Measurements from ENCODE around the gene CDC27.
"Not testable (repeated sequence)": the region's sequence is repeated elsewhere in the genome, so short reads cannot be mapped to it uniquely, and the experiment has no call there.

Gene CDC27, protein sequence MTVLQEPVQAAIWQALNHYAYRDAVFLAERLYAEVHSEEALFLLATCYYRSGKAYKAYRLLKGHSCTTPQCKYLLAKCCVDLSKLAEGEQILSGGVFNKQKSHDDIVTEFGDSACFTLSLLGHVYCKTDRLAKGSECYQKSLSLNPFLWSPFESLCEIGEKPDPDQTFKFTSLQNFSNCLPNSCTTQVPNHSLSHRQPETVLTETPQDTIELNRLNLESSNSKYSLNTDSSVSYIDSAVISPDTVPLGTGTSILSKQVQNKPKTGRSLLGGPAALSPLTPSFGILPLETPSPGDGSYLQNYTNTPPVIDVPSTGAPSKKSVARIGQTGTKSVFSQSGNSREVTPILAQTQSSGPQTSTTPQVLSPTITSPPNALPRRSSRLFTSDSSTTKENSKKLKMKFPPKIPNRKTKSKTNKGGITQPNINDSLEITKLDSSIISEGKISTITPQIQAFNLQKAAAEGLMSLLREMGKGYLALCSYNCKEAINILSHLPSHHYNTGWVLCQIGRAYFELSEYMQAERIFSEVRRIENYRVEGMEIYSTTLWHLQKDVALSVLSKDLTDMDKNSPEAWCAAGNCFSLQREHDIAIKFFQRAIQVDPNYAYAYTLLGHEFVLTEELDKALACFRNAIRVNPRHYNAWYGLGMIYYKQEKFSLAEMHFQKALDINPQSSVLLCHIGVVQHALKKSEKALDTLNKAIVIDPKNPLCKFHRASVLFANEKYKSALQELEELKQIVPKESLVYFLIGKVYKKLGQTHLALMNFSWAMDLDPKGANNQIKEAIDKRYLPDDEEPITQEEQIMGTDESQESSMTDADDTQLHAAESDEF

GRCh38 chr17:47188876-47189731 lies at the start of gene CDC27:
TSS of gene CDC27 (minus strand) at chr17:47189295. CDS start at chr17:47189172, 123 bp downstream.
- peak; percentile 99 for DNase-seq

DNA sequence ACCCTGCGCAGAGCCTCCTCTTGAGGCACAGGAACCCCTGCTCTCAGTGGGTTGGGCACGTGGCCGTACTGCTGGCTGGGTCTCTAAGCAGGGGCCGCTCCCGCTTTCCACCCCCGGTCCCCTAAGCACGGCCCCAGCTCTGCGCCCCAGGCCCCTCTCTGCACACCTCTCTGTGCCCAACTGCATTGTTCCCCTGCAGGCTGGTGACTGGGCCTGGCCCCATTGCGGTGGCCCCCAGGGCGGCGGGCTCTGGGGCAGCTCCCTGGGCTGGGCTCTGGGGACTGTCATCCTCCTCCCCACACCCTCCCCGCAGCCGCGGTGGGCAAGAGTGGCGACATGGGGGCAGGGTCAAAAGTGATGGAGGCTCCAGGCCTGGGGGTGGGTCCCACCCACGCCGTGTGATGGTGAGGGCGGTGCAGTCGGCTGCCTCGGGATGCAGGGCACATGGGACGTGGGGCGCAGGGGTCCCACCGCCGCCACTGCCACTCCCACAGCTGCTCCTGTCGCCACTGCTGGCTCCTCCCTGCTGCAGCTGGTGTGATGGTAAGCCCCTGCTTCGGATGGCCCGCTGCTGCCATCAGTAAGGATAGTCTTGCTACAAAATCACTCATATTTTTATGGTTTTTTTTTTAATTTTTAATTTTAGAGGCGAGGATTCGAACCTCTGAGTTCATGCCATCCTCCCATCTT lies 49.4 kb upstream of the CDC27 start:
- no peak for DNase-seq

DNA sequence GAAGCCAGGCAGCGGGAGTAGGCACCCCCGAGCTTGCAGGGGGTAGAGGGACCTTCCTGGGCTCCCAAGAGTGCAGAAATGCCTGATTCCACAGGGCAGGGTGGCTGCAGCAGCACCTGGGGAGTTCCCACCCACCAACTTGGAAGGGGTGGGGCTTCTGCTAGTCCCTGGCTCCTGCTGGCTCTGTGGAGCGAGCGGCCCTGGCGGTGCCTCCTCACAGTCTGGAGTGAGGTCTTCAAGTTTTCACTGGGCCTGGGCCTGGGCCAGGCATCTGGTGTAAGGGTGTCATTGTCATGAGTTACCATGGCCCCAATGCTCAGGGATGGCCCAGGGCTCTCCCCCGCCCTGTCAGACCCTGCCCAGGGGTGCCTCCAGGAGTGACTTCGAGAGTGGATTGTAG lies 48.7 kb upstream of the CDC27 start:
- no peak for DNase-seq

GRCh38 chr17:47235923-47236322 lies 46.8 kb upstream of the CDC27 start:
- DNase-seq, result no peak

DNA sequence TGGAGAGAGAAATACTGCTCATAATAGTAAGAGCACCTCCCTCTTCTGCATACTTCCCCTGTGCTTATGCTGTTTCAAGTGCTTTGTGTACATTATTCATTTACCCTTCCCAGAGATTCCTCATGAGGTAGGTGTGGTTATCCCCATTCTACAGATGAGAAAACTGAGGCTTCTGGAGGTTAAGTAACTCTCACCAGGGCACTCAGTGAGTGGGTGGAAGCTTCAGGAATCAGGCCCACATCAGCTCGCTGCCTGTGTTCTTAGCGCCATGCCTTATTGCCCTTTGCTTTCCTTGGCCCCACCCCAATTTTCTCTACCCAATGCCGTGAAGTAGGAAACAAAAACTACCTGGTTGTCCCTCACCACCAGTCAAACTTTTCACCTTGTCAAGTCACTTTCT lies 46.4 kb upstream of the CDC27 start:
- DNase-seq, result no peak

GRCh38 chr17:47232465-47232864 lies 43.4 kb upstream of the CDC27 start:
- DNase-seq, result no peak

- DNase-seq, result no peak
These were observed 42.8 kb upstream of the CDC27 start for GRCh38 chr17:47231866-47232265.

DNA sequence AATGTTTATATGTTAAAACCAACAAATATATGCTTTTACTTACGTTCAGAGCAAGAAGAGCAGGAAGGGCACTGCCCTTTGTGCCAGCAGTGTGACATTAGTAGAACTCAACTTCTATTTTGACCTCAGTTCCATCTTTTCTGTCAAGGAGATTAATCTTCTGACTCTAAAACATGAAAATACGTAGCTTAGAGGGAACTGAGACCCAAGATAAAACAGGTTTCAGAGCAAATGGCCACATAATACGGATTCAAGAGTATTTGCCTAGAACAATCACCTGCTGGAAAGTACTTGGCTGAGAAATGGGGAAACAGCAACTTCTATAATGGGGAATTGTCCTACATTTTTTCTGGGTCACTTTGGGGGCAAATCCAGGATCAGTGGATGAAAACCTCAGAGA lies 42.2 kb upstream of the CDC27 start:
- DNase-seq, result no peak

- no peak for DNase-seq
These were observed 41.8 kb upstream of the CDC27 start for GRCh38 chr17:47230864-47231263.

DNA sequence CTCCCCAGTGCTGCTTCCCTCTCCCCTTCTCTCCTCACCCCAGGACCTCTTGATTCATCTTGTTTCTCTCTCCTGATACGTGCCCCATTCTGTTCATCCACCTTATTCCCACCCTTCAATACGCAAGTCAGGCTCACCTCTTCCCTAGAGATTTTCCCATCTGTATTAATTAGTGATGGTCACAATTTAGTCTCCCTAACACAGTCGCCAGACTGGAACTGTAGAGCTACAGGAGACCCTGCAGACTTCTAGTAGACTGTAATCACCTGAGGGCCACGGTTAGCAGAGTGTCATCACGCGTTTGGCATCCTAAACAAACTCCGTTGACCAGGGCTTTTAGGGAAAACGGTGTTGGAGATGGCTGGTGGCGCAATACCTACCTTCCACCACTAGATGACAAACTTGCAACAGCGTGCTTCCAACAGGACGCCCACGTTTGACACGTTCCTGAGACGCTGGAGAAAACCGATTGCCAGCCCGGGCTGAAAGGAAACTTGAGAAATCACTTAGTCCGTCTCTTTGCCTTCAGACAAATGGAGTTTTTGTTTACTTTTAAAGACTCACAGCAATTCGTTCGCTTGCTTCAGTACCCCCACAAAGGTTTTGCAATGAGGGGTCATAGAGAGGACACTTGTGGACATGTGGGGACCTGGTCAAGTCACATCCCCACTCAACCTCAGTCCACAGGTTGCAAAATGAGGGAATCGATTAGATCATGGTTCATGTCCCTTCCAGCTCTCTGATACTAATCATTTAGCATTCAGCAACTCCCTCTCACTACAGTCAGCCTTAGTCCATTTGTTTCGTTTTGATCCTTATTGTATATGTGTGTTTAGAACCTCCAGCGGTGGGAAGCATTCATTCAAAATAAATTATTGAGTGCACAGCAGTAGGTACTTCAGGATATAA lies 40.7 kb upstream of the CDC27 start:
- peak; percentile 43 for DNase-seq

DNA sequence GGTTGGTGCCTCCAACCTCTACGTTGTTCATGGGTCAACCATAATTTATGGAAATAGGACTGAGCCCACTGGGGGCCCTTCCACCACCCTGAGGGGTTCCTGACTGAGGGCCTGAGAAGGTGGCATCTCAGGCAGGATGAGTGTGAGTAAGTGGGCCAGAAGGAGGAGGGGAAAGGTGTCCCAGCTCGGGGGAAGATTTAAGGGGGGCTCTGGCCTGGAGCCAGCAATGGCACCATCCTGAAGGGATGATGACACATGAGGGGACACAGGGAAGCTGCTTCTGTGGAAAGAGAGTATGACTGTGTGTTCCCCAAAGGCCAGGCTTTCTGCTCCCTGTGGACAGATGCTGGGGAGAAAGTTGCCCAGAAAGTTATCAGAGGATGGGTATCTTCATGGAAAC lies 38.8 kb upstream of the CDC27 start:
- DNase-seq, result no peak

GRCh38 chr17:47225911-47226688 lies 37.0 kb upstream of the CDC27 start:
- no peak for DNase-seq

DNA sequence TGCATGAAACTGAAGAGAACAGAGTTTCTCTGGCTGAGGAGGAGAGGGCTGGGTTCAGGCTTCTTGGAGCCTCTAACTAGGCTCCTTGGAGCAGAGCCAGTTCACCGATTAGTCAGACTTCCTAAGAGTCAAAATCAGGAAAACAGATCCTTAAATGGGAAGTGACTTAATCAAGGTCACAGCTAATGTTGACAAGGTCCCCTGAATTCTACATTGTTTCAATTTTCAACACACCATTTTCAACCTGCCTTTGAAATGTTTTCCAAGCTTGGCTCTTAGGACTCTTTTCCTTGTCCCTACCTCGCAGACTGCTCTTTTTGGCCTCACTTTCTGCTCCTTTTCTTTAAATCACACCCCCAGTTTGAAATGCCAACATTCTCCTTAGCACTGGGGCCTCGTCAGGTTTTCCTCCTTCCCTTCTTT lies 36.4 kb upstream of the CDC27 start:
- DNase-seq, result no peak

DNA sequence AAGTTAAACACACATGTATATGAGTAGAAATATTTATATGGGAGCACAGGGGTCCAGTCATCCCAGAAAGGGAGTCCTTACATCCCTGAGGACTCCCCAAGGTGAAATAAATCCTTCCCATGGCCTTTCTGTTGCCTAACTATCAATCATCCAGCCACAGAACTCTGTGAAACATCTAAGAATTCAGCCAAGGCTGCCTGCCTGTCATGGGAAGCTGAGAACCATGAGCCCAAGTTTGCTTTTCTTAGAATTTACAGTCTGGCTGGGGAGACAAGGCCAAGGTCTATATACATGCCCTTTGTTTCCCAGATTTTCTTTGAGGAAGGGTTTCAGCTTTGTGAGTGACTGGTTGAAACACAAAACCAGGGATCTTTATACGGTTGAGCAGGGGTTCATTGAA lies 35.9 kb upstream of the CDC27 start:
- DNase-seq, result no peak

DNA sequence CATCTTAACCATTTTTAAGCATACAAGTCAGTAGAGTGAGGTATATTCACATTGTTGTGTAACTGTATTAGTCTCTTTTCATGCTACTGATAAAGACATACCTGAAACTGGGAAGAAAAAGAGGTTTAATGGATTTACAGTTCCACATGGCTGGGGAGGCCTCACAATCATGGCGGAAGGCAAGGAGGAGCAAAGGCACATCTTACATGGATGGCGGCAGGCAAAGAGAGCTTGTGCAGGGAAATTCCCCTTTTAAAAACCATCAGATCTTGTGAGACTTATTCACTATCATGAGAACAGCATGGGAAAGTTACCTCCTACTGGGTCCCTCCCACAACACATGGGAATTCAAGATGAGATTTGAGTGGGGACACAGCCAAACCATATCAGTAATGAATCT lies 35.0 kb upstream of the CDC27 start:
- DNase-seq, result not testable (repeated sequence)

- DNase-seq, result no peak
These were observed 34.4 kb upstream of the CDC27 start for GRCh38 chr17:47223460-47223859.

- DNase-seq, result no peak
These were observed 33.9 kb upstream of the CDC27 start for GRCh38 chr17:47223007-47223406.

- DNase-seq, result no peak
These were observed 33.0 kb upstream of the CDC27 start for GRCh38 chr17:47222047-47222446.

GRCh38 chr17:47221154-47221553 lies 32.1 kb upstream of the CDC27 start:
- DNase-seq, result no peak

- DNase-seq, result no peak
These were observed 31.5 kb upstream of the CDC27 start for GRCh38 chr17:47220531-47220999.

Measured in NCI-H1048 (cell line).